Astrocyte (in vitro differentiated cells and primary cell): Measurements from ENCODE around the gene LETMD1.

Experiments used
- CTCF ChIP-seq: IDR thresholded peaks from 2 replicates; pipeline ENCODE4 v1.5.1; 2011; ENCODE audit warnings: low read depth, mild to moderate bottlenecking, inconsistent platforms, low read length, moderate library complexity; ENCODE audit not compliant: insufficient read depth
- EZH2 ChIP-seq: IDR thresholded peaks from 2 replicates; pipeline ENCODE4 v1.6.1; 2012; ENCODE audit warnings: mild to moderate bottlenecking, low read length, inconsistent platforms; ENCODE audit not compliant: insufficient read depth

- TF ChIP-seq CTCF: no peak
- no peak for TF ChIP-seq EZH2
Observed at GRCh38 chr12:51080136-51080535, 32.0 kb downstream of the LETMD1 start.
